GM21825 (cell line): ENCODE results near the gene RNF145.
"Not testable (repeated sequence)": the region's sequence is repeated elsewhere in the genome, so short reads cannot be mapped to it uniquely, and the experiment has no call there.

Experiments used
- ATAC-seq: cut with Tn5 transposase; IDR thresholded peaks from one replicate; pipeline ENCODE4 v1.9.1; 2021; ENCODE audit warnings: mild to moderate bottlenecking, moderate library complexity; ENCODE audit not compliant: unreplicated experiment

The RNF145 gene

GRCh38 chr5:159120446-159120845 lies 88.9 kb downstream of the RNF145 start:
- ATAC-seq: peak; percentile 55

DNA sequence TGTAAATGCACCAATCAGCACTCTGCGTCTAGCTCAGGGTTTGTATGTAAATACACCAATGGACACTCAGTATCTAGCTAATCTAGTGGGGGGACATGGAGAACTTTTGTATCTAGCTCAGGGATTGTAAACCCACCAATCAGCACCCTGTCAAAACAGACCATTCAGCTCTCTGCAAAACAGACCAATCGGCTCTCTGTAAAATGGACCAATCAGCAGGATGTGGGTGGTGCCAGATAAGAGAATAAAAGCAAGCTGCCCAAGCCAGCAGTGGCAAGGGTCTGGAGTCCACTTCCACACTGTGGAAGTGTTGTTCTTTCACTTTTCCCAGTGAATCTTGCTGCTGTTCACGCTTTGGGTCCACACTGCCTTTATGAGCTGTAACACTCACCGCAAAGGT lies 89.5 kb downstream of the RNF145 start:
- not testable (repeated sequence) for ATAC-seq

GRCh38 chr5:159118958-159119659 lies 90.2 kb downstream of the RNF145 start:
- not testable (repeated sequence) for ATAC-seq

DNA sequence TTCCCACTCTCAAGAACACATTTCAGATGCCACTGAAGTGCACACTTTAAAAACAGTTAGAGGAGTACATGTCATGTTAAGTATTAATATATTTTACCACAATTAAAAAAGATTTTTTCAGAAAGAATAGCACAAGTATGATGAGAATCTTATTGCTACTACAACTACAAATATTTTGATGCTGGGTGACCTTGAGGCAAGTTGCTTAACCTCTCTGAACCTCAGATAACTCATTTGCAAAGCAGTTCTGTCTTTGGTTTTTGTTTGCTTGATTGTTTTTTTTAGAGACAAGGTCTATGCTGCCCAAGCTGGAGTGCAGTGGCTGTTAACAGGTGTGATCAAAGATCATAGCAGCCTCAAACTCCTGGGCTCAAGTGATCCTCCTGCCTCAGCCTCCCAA lies 95.9 kb downstream of the RNF145 start:
- no peak for ATAC-seq

DNA sequence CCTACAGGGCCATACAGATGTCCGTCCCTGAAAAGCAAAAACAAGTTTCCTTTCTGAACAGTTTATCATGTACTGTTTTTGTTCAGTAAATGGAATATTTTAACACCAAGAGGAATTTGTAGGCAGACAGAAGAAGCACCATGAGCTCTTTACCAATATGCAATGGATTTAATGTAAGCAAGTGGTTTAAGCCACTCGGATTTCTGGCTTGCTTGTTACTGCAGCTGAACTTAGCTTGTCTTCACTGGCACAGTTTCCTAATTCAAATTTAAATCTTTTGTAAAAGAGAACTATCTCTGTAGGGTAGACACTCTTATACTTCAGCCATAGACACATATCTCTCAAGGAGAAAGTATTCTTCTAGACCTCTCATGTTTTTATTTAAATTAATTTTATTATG lies 96.9 kb downstream of the RNF145 start:
- ATAC-seq: no peak
